Measurements from ENCODE around the gene NPTXR.
"Not testable (repeated sequence)": the region's sequence is repeated elsewhere in the genome, so short reads cannot be mapped to it uniquely, and the experiment has no call there.

NPTXR gene

DNA sequence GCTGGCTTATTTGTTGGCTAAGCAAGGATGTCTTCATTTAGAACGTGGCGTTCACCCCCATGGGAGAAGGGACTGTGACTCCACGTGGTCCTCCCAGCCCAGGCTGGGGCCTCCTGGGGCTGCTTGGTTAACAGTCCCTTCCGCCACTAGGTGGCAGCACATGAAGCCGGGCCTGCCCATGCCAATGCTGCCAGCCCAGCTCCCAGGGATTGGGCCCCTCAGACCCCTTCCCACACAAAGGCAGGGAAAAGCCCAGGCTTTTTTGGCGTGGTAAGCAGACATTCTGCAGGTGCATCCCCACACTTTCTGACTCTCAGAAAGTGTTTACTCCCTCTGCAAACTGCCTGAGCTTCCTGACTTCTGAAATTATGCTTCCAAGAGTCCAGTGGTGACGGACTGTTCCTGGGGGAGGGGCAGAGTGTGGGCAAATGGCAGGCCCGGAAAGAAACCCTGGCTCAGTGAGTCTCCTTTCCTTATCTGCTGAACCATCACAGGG is 25.1 kb upstream of the NPTXR start:
- DNase-seq (ENCODE audit: low read depth in 3 of 3), result peak; percentile 65 to 86 (median 77)

DNA sequence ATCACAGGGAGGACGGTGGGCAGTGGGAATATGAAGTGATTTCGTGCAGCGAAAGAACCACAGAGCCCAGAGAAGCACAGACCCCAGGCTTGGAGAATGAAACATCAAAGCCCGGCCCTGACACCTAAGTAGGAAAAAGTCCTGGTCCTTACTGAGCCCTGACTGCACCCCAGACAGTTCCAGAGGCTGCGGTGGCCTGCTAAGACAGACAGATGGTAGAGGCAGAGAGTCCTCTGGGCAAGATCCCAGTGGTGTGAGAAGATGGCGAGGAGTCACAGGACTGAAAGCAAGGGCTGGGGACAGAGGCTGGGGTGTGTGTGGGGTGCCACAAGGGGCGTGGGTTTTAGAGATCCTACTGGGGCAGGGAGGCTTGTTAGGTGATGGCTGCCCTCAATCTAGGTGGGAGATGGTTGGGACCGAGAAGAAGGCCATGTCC is 24.5 kb upstream of the NPTXR start:
- DNase-seq (ENCODE audit: low read depth in 3 of 3), result no peak

DNA sequence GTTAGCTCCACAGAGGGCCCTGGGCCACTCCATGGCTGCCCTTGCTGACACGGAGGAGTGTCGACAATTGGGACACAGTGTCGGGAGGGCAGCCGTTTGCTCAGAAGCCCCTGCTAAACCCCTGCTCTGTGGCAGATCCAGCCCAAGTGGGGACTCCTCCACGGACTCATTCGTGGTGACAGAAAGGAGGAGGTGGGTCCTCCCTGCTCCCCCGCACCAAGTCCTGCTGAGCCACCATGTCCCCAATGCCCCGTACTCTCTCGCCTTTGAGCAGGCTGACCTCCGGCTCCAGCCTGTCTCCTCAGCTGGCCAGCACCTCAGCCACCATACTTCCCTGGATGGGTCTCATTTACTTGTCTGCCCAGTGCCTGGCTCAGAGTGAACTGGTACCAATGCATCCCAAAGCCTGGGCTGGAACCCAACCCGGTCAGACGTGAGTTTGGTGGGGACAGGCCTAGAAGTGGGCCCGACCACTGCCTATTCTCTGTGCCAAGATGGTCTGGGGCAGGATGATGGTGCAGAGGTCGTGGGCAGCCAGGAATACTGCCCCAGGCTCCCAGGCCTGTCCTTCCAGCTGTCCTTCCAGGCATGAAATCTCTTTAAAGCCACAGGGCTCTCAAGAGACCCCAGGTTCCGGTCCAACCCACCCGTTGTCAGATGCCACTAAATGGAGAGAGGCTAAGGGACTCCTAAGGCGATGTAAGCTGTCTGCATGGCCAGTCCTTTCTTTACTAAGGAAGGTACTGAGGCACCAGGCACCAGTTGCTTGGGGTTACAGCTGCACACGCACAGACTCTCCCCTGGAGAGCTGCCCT is 23.9 kb upstream of the NPTXR start:
- no peak for DNase-seq (ENCODE audit: low read depth in 3 of 3)

DNA sequence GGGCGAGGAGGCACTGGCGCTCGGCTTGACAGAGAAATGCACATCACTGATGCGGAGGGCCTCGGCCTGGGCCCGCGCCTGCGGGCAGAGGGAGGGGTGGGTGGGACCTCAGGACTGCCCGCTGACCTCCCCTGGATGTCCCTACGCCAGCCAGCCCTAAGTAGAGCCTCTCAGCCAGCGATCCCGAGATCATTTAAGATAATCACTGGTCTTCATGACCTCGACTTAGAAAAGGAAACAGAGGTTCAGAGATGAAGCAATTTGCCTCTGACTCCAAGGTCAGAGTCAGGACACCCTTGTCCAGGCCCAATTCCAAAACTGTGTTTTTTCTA is 23.3 kb upstream of the NPTXR start:
- no peak for DNase-seq (ENCODE audit: low read depth in 3 of 3)

DNA sequence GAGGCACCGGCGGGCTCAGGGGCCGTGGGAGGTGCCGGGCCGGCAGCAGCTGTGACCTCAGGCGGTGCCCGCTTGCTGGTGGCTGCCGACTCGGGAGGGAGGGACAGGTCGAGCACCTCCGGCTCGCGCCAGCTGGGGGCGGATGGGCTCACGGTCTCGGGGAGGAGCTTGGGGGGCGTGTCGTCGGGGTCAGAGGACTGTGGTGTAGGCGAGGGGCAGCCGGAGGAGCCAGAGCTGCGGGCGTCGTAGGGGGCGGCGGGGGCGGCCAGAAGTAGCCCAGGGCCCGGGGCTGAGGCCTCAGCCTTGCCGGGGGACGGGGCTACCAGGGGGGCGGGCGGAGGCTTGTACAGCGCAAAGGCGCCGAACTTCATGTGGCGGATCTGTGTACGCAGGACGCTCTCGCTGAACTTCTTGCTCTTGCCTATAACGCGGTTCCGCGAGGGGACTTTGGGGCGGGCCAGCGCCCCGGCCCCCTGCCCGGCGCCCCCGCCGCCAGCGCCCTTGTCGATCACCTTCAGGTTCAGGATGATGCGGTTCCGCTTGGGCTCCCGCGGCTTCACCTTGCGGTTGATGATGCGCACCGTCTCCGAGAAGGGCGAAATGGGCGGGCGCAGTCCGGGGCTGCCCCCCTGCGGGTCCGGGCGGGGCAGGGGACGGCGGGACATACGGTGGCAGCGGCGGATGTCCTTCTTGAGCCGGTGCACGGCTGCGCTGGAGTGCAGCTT is 22.7 kb upstream of the NPTXR start:
- no peak for DNase-seq (ENCODE audit: low read depth in 3 of 3)

DNA sequence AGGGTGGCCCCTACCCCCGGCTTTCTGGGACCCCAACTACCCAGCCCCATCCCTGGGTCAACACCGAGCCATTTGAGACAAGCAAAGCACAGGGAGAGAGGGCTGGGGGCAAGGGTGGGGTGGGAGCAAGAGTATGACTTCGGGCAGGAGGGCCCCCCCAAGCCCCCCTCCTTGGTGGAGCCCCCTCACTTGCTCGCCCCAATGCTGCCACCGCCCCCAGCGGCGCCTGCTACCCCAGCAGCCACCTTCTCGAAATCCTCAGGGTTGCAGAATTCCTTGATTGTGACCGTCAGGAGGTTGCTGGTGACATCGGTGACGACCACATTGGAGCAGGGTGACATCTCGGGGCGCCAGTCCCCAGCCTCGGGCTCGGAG is 22.2 kb upstream of the NPTXR start:
- DNase-seq (ENCODE audit: low read depth in 3 of 3), result no peak

DNA sequence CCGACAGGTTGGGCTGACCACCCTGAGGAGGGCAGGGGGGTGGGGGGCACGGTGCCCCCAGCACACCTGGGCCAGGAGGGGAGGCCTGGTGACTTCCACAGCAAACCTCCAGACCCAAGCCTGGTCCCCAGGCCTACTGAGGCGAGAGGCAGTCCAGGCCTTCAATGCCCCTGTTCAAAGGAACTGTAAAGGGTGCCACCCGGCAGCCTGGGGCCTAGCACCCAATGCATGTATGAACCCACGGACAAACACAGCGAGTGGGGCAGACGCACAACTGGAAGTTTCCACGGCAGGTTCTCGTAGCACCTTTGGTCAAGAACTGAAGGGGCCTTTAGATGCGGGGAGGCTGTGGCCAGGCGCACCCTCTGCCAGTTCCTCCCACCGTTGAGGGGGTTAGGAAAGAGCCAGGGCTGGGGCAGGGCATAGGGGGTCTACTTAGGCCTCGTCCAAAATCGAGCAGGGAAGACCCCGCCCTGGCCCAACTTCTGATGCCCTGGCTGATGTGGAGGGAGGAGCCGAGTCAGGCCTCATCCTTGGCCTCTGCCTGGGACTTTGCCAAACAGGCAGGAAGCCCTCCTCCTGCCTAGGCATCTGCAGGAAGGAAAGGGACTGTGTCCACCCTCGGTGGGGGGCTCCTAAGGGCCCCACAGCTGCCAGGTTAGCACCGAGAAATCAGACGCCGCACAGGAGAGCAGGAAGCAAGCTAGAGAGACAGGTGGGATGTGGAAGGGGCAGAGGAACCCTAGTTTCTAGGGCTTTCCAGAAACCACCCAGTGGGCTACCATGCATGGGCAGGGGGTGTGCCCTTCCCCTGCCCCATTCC is 21.6 kb upstream of the NPTXR start:
- no peak for DNase-seq (ENCODE audit: low read depth in 3 of 3)

DNA sequence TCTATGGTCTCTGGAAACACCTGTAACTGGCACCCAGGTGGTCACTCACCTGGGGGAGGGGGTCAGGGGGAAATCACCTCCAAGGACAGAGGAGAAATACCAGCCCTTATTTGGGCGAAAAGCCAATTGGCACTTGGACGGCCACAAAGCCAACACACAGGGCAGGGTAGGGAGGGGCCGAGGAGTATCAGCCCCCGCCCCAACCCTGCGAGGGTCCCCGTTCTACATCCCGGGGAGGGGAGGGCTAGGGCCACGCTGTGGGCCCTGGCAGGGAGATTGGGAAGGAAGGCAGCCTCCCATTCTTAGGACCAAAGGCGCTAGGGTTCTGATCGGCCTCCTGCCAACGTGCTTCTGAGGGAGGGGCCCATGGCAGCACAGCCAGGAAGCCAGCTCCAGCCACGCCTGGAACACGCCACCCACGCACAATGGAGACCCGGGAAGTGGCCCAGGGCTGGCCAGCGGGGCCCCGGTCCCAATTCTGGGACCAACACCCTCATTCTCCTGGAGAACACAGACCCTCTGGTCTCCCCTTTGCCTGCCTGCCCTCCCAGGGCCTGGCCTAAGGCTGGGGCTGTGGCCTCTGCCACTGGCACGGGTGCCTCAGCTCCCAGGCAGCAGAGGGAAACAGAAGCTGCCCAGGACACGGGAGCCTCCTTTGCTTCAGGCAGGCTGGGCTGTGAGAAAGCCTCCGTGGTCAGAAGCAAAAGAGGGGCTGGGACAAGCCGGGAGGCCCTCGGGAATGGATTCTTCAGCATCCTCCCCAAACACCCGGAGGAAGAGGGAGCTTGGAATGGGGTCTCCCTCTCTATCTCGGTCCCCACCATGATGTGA is 20.7 kb upstream of the NPTXR start:
- no peak for DNase-seq (ENCODE audit: low read depth in 3 of 3)

DNA sequence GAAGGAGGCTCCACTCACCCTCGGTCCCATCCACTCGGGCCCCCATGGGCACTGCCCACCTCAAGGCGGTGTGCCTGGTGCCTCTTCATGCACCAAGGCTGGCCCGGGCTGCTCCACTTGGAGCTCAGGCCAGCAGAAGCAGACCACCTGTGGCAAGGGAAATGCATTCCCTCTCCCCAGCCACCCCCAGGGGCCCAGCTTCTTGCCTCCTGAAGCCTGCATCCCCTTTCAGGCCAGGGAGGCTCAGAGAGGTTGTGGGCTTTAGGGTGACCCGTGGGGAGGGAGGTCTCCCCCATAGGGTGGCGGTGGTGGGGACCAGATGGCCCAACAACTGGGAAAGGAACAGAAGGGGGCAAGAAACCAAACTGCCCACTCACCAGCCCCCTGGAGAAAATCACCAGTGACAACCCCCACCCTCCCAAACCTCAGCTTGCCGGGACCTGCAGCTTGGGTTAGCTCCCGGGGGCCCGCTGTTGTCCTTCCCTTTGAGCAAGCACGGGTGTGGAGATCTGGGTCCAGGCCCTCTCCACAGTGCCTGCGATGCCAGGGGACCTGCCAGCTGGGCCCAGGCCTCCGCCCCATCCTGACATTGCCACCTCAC is 19.8 kb upstream of the NPTXR start:
- DNase-seq (ENCODE audit: low read depth in 3 of 3), result no peak

DNA sequence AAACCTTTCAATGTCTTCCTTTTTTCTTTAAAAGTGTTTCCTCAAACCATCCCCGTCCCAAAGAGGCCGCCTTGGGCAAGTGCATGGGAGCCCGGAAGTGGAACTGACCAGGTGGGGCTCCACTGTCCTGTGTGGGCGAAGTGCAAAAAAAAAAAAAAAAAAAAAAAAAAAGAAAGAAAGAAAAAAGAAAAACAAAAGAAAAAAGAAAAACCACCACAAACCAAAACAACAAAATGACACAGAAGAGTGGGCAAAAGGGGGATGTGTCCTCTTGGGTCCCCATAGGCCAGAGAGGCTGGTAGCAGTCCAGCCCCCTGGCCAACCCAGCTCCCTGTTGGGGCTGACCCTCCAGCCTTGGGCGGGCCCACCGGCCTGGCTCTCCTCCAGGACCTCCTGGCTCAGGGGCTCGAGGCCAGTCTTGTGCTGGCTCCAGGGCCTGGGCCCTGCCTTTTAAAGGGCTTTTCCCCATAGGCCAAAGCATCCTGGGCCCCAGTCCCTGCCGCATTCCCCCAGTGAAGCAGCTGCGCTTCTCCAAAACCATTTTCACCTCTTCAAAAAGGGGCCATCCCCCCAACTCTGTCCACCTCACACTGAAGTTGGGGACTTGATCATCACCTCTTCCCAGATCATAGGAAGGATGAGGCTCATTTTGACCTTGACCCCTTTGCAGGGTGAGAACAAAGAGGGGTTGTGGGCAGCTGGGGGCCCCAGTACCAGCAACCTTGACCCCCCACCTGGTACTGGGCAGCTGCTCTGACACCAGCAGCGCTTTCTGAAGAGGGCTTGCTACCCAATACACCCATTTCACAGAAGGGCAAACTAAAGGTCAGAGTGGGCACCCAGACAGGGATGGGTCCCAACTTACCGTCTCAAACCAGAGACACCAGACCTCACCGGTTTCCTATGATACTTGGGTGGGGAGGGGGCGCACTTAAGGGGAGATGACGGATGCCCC is 18.8 kb upstream of the NPTXR start:
- no peak for DNase-seq (ENCODE audit: low read depth in 3 of 3)

DNA sequence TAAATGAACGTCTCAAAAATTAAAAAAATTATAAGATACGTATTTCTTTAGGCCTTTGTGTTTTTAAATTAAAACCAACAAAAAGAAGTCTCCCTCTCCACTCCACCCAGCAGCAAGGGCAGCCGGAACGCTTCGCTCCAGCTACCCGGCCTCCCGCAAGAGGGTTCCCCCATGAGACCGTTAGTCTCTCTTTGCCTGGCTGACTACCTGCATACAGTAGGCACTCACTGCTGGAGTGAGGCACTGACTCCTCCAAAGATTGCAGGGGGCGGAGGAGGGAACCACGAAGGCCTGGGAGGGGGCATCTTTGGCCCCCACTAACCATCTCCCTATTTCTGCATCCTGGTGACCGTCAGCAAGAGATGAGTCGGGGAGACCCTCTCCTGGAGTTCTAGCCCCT is 18.1 kb upstream of the NPTXR start:
- DNase-seq (ENCODE audit: low read depth in 3 of 3), result no peak

DNA sequence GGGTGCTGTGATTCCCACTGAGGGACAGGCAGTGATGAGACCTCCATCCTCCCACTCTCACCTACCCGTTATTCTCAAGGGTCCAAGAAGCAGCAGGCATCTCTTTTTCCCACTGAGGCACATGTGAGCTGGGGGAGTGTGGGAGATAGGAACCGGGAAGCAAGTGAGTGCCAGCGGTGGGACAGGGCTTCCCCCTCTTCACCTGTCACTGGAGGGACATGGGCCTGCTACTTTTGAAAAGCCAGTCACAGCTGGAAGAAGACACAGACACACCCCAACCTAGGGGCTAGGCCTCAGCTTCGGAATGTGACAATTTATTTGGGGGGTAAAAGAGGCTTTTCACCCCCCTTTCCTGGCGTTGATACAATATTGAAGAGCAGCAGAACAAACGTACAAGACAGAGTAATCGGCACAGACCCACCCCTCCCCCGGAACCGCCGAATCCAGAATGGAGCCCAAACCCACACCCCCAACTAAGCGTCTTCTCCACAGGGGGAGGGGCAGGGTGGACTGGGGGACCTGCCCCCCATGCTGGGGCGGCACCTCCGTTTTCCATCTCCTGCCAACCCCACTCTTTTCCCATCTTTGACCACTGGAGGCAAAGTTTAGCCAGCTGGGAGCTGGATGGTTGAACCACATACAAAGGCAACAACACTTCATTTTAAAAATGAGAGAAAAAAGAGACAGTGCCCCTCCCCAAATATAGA is 17.5 kb upstream of the NPTXR start:
- no peak for DNase-seq (ENCODE audit: low read depth in 3 of 3)

DNA sequence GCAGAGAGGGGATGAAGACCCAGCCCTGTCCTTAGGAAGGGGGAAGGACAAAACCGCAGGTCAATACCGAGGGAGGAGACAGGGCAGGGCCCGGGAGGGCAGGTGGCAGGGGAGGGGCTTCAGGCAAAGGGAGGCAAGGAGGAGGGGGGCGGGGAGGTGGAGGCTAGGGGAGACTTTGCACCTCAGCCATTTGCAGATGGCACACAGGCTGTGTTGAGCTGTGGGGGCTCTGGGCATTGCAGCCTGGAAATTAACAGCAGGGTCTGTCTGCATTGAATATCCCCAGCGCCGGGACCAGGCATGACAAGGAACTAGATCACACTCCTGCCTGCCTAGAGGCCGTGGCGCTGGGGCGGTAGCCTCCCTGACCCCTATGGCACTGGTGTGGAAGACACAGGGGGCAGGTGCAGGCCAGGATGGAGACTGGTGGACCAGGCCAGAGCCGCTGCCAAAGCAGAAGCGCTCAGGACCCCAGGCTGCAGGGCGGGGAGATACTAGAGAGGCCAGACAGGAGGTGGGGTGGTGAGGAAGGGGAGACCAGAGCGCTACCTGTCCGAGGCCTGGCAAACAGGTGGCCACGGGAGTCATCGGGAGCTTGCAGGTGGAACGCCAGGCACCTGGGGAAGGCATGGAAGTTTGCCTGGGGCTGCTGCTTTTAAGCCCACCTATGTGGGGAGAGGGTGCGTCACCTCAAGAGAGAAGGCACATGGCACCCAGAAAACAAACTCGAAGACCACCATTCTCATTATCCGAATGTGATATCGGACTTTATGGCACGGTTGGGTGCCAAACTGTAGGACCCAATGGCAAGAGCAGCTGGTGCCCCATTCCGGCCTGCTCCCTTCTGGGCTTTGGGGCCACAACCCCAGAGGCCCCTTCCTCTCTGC is 16.7 kb upstream of the NPTXR start:
- DNase-seq (ENCODE audit: low read depth in 3 of 3), result no peak

DNA sequence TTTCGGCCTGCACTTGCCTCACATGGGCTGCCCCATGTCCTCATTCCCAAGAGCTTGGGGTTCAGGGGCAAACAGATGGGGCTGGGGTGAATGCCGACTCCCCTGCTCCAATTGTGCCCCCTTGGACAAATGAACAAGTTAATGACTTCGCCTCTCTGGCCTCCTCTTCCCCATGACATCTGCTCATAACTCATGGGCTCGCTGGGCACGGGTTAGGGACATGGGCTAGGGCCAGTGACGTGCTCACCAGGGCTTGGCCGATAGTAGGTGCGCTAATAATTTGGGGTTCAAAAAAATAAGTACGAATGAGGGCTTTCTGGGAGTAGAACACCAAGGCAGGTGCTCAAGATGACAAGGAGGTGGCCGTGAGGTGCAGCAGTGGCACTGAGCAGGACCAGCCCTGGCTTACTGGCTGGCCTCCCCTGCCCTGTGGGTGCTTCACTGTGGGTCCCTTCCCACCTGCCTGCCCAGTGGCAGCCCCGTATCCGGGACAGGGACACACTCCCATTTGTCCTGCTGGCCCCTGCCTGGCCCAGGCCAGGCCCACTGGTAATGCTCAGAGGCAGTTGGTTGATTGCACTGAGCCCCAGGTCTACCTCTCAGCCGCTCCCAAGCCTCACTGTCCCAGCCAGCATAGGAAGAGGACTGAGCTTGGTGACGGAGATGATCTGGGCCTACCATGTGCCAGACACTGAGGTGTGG is 15.9 kb upstream of the NPTXR start:
- DNase-seq (ENCODE audit: low read depth in 3 of 3), result no peak

DNA sequence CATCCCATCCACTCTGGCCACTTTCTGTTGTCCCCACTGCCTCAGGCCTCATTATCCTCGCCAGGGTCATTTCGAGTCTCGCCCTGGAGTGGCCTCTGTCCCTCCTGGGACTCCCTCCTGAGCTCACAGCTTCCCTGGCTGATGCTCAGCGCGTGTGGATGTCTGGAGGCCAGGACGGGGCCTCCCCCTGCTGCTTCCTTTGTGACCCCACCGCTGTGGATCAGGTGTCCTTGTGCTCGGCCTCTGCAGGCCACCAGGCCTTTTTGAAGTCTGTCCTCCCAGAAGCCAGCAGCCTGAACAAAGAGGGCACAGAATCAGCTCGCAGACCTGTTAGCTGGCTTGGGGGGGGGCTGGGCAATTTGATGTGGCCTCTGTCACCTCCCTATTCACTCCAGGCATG is 14.7 kb upstream of the NPTXR start:
- DNase-seq (ENCODE audit: low read depth in 3 of 3), result no peak

DNA sequence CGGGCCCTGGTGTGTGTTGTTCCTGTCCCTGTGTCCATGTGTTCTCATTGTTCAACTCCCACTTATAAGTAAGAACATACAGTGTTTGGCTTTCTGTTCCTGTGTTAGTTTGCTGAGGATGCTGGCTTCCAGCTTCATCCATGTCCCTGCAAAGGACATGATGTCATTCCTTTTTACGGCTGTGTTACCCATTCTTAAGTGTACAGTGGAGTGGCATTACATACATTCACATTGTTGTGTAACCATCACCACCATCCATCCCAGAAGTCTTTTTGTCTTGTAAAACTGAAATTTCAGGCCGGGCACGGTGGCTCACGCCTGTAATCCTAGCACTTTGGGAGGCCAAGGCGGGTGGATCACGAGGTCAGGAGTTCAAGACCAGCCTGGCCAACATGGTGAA is 10.6 kb upstream of the NPTXR start:
- not testable (repeated sequence) for DNase-seq (ENCODE audit: low read depth in 3 of 3)

DNA sequence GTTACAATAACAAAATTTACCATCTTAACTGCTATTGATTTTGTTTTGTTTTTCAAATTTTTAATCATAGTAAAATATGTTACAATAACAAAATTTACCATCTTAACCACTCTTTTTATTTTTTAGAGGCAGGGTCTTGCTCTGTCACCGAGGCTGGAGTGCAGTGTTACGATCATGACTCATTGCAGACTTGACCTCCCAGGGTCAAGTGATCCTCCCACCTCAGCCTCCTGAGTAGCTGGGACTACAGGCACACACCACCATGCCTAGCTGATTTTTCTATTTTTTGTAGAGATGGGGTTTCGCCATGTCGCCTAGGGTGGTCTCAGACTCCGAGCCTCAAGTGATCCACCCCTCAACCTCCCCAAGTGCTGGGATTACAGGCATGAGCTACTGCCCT is 10.1 kb upstream of the NPTXR start:
- not testable (repeated sequence) for DNase-seq (ENCODE audit: low read depth in 3 of 3)

DNA sequence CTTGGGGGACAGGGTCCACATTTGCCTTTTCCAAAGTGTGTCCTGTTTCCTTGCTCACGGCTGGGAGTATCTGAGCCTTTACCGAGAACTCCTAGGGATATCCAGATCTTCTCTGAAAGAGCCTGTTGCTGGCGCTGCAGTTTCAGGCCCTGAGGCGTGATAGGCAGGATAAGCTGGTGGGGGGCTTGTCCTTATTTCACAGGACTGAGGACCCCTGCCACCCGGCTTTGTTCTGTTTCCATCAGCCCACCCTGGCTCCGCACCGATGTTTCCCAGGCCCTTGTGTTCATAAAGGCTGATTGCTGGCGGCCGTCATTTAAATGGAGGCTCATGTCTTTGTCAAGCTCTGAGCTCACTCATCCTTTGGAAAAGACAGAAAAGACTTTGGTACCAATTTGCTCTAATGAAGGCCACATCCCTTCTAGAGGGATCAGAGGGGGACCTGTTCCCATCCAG is 9.4 kb upstream of the NPTXR start:
- no peak for DNase-seq (ENCODE audit: low read depth in 3 of 3)
